HG02642 (cell line): ENCODE results near the gene SLC22A17.

Experiments
- ATAC-seq: cut with Tn5 transposase; IDR thresholded peaks from one replicate; pipeline ENCODE4 v1.9.1; 2021; ENCODE audit warnings: mild to moderate bottlenecking; ENCODE audit not compliant: unreplicated experiment, poor library complexity

The SLC22A17 gene

GRCh38 chr14:23319746-23320583 lies 32.7 kb downstream of the SLC22A17 start:
- no peak for ATAC-seq

DNA sequence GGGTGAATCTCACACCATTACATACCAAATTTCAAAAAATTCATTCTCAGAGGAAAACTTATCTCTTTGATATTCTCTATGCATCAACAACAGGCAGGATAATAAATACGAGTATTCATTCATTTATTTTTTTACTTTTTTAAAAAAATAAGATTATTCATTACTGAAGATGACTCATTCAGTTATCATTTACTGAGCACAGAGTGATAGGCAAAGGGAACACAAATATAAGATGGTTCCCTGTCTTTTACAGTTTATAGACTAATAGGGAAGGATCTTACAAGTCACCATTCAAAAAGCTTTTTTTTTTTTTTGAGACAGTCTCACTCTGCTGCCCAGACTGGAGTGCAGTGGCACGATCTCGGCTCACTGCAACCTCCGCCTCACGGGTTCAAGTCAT lies 36.4 kb downstream of the SLC22A17 start:
- ATAC-seq: no peak

DNA sequence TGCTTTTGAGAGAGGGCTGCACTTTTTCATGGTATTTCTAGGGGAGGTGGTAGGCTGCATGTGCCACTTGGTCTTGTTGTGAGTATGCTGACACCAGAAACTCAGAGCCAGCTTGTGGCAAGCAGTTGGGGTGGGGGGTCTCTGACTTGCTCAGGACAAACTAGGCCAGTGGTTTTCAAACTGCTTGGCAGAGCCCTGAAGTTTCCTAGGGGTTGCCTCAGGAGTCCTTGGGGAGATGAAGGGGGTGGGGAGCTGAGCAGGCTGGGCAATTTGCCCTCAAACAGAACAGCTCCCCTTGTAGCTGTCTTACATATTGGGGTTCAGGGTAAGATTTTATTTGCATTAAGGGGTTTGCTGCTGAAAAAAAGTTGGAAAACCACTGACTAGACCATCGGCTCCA lies 42.1 kb downstream of the SLC22A17 start:
- no peak for ATAC-seq

DNA sequence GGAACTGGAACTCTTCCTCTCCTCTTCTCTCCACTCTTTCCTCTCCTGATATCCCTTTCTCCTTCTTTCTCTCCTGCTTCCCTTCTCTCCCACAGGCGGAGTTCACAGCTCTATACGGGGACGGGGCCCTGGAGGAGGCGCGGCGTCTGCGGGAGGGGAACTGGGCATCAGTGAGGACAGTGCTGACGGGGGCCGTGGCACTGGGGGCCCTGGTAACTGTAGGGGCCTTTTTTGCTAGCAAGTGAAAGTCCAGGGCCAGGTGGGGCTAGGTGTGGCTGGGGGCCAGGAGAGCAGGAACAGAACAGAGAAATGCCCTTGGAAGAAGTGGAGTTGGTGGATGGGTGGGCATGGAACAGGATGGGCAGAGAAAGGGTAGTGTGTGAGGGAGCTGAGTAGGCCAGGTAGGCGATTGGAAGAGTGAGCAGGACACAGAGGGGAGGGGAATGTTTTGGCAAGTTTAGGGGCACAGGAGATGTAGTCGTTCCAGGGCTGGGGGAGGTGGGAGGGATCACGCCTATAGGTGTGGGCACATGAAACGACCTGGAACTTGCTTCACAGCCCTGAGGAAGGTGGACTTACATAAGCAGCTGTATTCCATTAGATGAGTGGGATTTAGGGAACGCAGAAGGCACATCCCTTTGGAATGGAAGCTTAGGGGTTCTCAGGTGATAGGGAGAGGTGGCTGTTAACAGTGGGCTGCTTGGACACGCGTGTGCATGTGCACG lies 43.8 kb downstream of the SLC22A17 start:
- ATAC-seq: no peak

- ATAC-seq: no peak
These were observed 44.7 kb downstream of the SLC22A17 start for GRCh38 chr14:23307687-23308644.

GRCh38 chr14:23307146-23307530 lies 45.5 kb downstream of the SLC22A17 start:
- no peak for ATAC-seq

GRCh38 chr14:23306412-23307145 lies 46.1 kb downstream of the SLC22A17 start, which contains the start of gene BCL2L2:
Gene BCL2L2, plus strand, starts transcription at chr14:23306833. Its CDS starts 935 bp downstream, at chr14:23307768.
- no peak for ATAC-seq

DNA sequence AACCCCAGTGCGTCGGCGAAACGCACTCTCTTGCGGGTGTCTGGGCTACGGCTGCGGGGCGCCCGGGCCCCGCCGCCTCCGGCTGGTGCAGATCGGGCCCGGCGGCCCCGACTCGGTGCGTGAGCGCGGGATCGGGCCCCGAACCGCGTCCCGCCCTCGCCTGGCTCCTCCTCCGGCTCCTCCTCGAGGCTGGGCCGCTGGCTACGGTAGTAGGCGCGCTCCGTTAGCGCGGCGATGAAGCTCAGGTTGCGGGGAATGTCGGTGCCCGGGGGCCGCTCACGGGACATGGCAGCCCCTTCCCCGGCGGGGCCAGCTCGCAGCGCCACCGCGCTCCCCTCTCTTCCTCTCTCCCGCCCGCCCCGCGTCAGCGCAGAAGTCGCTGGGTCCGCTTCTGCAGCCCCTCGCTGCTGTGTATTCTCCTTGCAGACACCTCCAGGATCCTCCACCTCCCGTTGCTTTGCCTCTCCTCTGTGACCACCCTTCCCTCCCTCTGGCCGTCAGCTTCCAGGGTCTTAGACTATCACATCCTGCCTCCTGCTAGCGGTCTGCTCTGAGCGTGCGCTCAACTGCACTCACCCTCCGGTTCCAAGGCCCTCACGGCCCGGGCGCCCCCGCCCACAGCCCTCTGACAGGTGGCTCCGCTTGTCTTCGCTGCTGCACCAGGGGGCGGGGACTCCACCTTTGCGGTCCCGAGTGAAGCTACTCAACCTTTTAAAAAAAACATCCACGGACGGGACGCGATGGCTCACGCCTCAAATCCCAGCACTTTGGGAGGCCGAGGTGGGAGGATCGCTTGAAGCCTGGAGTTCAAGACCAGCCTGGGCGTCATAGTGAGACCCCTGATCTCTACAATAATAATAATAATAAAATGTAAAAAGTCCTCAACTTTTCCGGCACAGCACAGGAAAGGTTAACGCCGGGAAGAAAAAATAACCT lies 50.1 kb downstream of the SLC22A17 start, which contains the start of gene PPP1R3E:
Gene PPP1R3E (minus strand): TSS at position 570 of the 936 bp plus-strand sequence. CDS start 283 bp downstream, at position 287.
- peak; percentile 38 for ATAC-seq

- peak; percentile 20 for ATAC-seq
These were observed 50.8 kb downstream of the SLC22A17 start for GRCh38 chr14:23301969-23302289.

DNA sequence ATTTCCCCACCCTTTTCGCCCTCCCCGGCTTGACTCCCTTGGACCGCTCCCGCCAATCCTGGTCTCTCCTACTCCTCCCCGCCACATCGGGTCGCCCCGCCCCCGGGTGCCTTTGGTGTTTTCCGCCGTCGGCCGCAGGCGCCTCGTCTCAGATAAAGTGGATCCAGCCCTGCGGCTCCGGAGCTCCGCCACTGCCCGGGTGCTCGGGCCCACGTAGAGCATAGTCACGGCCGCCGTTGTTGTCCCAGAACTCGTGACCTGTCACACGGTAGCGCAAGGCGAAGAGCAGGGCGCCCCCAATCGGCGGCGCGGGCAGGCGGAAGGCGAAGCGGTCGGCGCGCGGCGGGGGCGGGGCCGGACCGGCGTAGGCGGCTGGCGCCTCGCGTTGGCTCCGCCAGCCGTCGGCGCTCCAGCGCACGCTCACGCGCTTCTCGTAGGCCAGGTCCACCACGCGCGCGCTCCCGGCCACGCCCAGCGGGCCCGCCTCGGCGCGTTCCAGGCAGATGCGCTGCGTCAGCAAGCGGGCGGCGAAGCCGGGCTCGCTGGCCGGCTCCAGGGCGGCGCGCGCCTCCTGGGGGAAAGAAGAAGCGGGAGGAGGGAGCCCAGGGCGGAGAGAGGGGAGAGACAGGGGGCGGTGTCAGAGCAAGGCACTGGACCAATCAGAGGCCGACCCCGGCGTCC lies 51.3 kb downstream of the SLC22A17 start:
- peak; percentile 80 for ATAC-seq

DNA sequence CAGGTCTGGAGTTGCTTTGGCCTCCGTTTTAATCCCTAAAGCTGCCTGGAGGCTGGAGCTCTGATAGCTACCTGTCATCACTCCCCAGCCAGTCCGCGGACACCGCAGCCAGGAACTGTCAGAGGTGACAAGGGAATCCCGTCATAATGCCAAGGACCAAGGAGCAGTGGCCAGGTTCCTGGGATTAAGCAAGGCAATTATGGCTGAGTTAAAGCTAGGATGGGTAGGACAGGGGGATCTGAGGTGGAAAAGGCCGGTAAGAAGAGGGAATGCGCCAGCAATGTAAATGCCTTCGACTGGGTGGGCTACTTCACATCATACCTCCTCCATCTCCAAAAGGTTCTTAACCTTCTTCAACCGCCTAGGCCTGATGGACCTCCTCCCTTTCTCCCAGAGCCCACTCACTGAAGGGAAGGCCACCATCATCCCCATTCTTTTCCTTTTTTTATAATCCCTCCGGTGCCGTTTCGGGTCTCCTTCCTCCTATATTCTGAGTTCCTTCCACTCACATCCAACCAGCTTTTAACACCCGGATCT lies 51.9 kb downstream of the SLC22A17 start:
- ATAC-seq: no peak

- no peak for ATAC-seq
These were observed 52.6 kb downstream of the SLC22A17 start for GRCh38 chr14:23299986-23300686.

- ATAC-seq: no peak
These were observed 53.3 kb downstream of the SLC22A17 start for GRCh38 chr14:23299211-23299957.

DNA sequence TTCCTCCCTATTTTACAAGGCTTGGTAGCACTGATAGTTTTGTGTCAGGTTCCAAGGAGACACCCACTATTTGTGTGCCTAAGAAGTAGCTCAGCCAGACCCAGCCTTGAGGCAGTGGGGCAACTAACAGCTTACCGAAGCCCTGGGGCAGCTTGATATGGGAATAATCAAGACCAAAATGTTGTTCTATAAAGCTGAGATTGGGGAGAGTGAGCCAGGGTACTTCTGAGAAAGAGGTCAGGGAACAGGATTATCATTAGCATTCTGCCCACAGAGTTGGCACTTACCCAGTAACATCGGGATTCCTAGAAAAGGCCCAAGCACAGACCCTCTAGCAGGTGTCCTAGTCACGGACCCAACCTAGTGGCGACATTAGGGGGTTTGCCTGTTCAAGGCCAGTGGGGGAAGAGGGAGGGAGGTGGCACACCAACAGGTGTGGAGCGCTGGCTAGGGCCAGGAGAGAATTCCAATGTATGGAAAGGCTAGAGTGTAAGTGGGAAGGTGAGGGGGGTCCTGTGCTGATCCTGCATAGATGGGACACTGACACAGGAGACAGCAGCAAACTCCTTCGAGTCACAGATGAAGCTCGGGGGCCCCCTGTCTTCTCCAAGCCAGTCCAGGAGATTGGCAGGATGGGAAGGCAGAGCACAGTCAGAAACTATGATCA lies 54.9 kb downstream of the SLC22A17 start:
- no peak for ATAC-seq

- ATAC-seq: no peak
These were observed 55.6 kb downstream of the SLC22A17 start for GRCh38 chr14:23297096-23297495.
